Psoas muscle (tissue), 8 donors: Measurements from ENCODE around the gene CTSD. TPM values are rescaled to one million over a fixed set of nuclear protein-coding genes. Genes with fewer than 3 reads are reported as not detected.

Experiments used
- ATAC-seq, 4 donors: fragments of 200-7000 bp; cut with Tn5 transposase; one replicate each; pipeline ENCODE4 v1.9.1; 2020; ENCODE audit warnings: moderate library complexity in 3 of 4, mild to moderate bottlenecking in 2 of 4
- DNase-seq, 2 donors: peaks; one replicate each; pipeline ENCODE4 v3.0.0-alpha.2; 2020
- H3K27ac ChIP-seq: fragments of 200-600 bp; one replicate; pipeline ENCODE4 v1.8.0; 2022
- H3K27me3 ChIP-seq, 3 donors: fragments of 200-600 bp in 1 of 3; one replicate each; pipeline versions ENCODE4 v1.6.1 to v1.8.0; 2013 to 2022; ENCODE audit warnings: low read length in 2 of 3, mild to moderate bottlenecking in 2 of 3, moderate library complexity in 1 of 3; ENCODE audit not compliant: insufficient read depth in 3 of 3
- H3K36me3 ChIP-seq, 2 donors: fragments of 200-600 bp in 1 of 2; one replicate each; pipeline versions ENCODE4 v1.6.1 to v1.8.0; 2013 to 2022; ENCODE audit warnings: low read depth in 1 of 2, mild to moderate bottlenecking in 1 of 2, moderate library complexity in 1 of 2; ENCODE audit not compliant: insufficient read depth in 1 of 2
- H3K4me1 ChIP-seq: fragments of 200-600 bp; one replicate; pipeline ENCODE4 v1.8.0; 2022
- H3K4me3 ChIP-seq: fragments of 200-600 bp; one replicate; pipeline ENCODE4 v1.8.0; 2022; ENCODE audit warnings: mild to moderate bottlenecking
- H3K9me3 ChIP-seq: fragments of 200-600 bp; one replicate; pipeline ENCODE4 v1.8.0; 2022
- WGBS, 3 donors: extraction: QIAGEN DNeasy Blood & Tissue Kit; methylation state at CpG; one replicate each; pipeline versions ENCODE4 v1.1.6 to v1.1.7; 2013; 5-methylcytosine and 5-hydroxymethylcytosine counted together
- intact Hi-C, 2 donors: fragments of 100-400 bp; cut with DNase I; formaldehyde crosslinking; loops; one replicate each; pipeline versions ENCODE4 v1.11.0 to v1.14.2; 2022
- polyA plus RNA-seq, 3 donors: library from polyadenylated mRNA; stranded (reverse); fragments of 200-250 nt; gene quantifications; one replicate each; pipeline ENCODE4 v1.2.3, GENCODE V29; 2013
- total RNA-seq, 4 donors: library from RNA; stranded (reverse); fragmentation: NEBNext Ultra II Directional in 2 of 4; extraction: Animal tissue kit (Norgen Biotek cat#: 25700) in 2 of 4; gene quantifications; one replicate each; pipeline versions ENCODE4 v1.2.1 to v1.2.4, GENCODE V29; 2021 to 2023
- TF ChIP-seq, protein P1 (sequence below): fragments of 200-600 bp; IDR thresholded peaks from one replicate; pipeline ENCODE4 v1.8.0; 2022; ENCODE audit warnings: antibody characterized with exemption
- donor health status: healthy with polysubstance abuse.
- donor health status: DM: no; HTN: no; CAD: no; lungs with moderate emphysema.
- donor health status: Bipolar disorder and iron deficiency.
- donor health status: healthy.
- donor health status: DM: yes; HTN: yes; CAD: no.
- donor health status: DM: no; HTN: no; CAD: no.
- donor health status: DM: no; HTN: no; CAD: no.
- donor health status: DM: yes; HTN: yes; CAD: no.

Gene CTSD
- total and polyA plus RNA-seq, 7 donors: 343 to 1,317 (median 680) TPM

GRCh38 chr11:1737080-1737757 is 26.5 kb downstream of the CTSD start:
- Histone ChIP-seq H3K4me1 (no peaks in the 10 kb centered on the region), H3K4me3 (no peak overlapping the region), H3K27me3 (peaks cover 0 to 61% (median 11%) of the 10 kb centered on the region in 3 donors), H3K36me3 (no peaks in the 10 kb centered on the region), H3K9me3 (peaks cover 7% of the 10 kb centered on the region), H3K27ac (no peak overlapping the region)
- TF ChIP-seq, protein P1, sequence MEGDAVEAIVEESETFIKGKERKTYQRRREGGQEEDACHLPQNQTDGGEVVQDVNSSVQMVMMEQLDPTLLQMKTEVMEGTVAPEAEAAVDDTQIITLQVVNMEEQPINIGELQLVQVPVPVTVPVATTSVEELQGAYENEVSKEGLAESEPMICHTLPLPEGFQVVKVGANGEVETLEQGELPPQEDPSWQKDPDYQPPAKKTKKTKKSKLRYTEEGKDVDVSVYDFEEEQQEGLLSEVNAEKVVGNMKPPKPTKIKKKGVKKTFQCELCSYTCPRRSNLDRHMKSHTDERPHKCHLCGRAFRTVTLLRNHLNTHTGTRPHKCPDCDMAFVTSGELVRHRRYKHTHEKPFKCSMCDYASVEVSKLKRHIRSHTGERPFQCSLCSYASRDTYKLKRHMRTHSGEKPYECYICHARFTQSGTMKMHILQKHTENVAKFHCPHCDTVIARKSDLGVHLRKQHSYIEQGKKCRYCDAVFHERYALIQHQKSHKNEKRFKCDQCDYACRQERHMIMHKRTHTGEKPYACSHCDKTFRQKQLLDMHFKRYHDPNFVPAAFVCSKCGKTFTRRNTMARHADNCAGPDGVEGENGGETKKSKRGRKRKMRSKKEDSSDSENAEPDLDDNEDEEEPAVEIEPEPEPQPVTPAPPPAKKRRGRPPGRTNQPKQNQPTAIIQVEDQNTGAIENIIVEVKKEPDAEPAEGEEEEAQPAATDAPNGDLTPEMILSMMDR: no peak
- intact Hi-C loops: no loop called here
- DNase-seq: no peak
- no peak for ATAC-seq
- WGBS, 3 donors: 81 to 83% (median 81%) methylated on average over 6 of the region's 6 CpGs

- Histone ChIP-seq H3K36me3 (no peaks in the 10 kb centered on the region), H3K9me3 (peaks cover 7% of the 10 kb centered on the region), H3K27me3 (peaks cover 0 to 64% (median 11%) of the 10 kb centered on the region in 3 donors), H3K4me3 (no peak overlapping the region), H3K27ac (no peak overlapping the region), H3K4me1 (no peaks in the 10 kb centered on the region)
- intact Hi-C loops: no loop called here
- TF ChIP-seq, protein P1: no peak
- no peak for DNase-seq
- no peak for ATAC-seq
- 60 to 63% (median 62%) methylated on average over 3 of the region's 3 CpGs for WGBS, 3 donors
These were observed 27.2 kb downstream of the CTSD start for GRCh38 chr11:1736447-1736992.

- H3K4me3 ChIP-seq: no peak overlapping the region
- DNase-seq (no peak), ATAC-seq (no peak)
- peaks cover 7% of the 10 kb centered on the region for H3K9me3 ChIP-seq
- no peaks in the 10 kb centered on the region for H3K36me3 ChIP-seq
- H3K27ac ChIP-seq: no peak overlapping the region
- H3K4me1 ChIP-seq: no peaks in the 10 kb centered on the region
- TF ChIP-seq, protein P1: no peak
- peaks cover 0 to 64% (median 12%) of the 10 kb centered on the region in 3 donors for H3K27me3 ChIP-seq
- intact Hi-C loops: no loop called here
- WGBS, 3 donors: 78 to 82% (median 79%) methylated on average over 15 to 16 of the region's 16 CpGs
These were observed 28.5 kb downstream of the CTSD start for GRCh38 chr11:1735271-1735670.

DNA sequence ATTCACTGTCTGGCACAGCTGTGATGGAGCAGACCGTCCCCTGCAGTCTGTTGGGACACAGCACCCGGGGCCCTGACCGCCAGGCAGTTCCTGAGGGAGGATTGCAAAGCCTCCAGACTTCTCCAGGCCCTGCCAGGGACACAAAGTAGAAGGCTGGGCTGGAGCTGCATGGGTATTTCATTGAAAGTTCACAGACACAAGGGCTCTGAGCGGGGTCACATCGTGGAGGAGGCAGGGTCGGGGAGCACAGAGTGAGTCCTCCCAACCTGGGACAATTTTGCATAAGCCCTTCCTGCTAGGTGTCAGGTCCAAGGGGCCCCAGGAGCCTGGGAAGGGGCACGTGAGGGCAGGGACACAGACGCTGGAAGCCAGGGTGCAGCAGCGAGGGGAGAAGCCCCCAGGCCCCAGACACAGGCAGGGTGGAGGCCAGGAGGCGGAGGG is 29.1 kb downstream of the CTSD start:
- Histone ChIP-seq H3K36me3 (no peaks in the 10 kb centered on the region), H3K27ac (no peak overlapping the region), H3K9me3 (peaks cover 7% of the 10 kb centered on the region), H3K27me3 (peaks cover 0 to 63% (median 12%) of the 10 kb centered on the region in 3 donors), H3K4me3 (no peak overlapping the region), H3K4me1 (no peaks in the 10 kb centered on the region)
- TF ChIP-seq, protein P1: no peak
- 47 to 60% (median 56%) methylated on average over 6 to 10 of the region's 10 CpGs for WGBS, 3 donors
- ATAC-seq (no peak), DNase-seq (no peak)
- intact Hi-C loops: loop anchor here in 1 of 2 donors (5.0 kb wide), 1 partner anchor 83 kb away; no protein-coding TSS in a partner anchor
